LHCN-M2 (cell line): Measurements from ENCODE around the gene CLEC2L. TPM values are rescaled to one million over a fixed set of nuclear protein-coding genes. Genes with fewer than 3 reads are reported as not detected.

Experiments used
- DNase-seq: peaks from one replicate; pipeline ENCODE4 v3.0.0-alpha.2; 2012; ENCODE audit warnings: low read depth
- total RNA-seq: library from RNA; depleted of rRNA; stranded (reverse); fragments of >200 nt; gene quantifications from 2 replicates; pipeline ENCODE4 v1.2.3, GENCODE V29; 2014

Gene CLEC2L
- total RNA-seq, 1 experiment from 2014 or later = not detected

GRCh38 chr7:139522830-139523198 is 671 bp upstream of the CLEC2L start:
- DNase-seq = no peak

GRCh38 chr7:139523968-139524815 is 707 bp downstream of the CLEC2L start:
- no peak for DNase-seq

- DNase-seq = no peak
These were observed 1.8 kb downstream of the CLEC2L start for GRCh38 chr7:139525239-139525638.

GRCh38 chr7:139525750-139526149 is 2.3 kb downstream of the CLEC2L start:
- no peak for DNase-seq

- peak; percentile 27 for DNase-seq
These were observed 3.4 kb downstream of the CLEC2L start for GRCh38 chr7:139526578-139527544.

- DNase-seq = no peak
These were observed 7.6 kb downstream of the CLEC2L start for GRCh38 chr7:139531094-139531493.

GRCh38 chr7:139532636-139533155 is 9.2 kb downstream of the CLEC2L start:
- DNase-seq = no peak

GRCh38 chr7:139534096-139534495 is 10.6 kb downstream of the CLEC2L start:
- no peak for DNase-seq

GRCh38 chr7:139534966-139535651 is 11.6 kb downstream of the CLEC2L start:
- DNase-seq = no peak

GRCh38 chr7:139536152-139536551 is 12.7 kb downstream of the CLEC2L start:
- no peak for DNase-seq

- no peak for DNase-seq
These were observed 15.6 kb downstream of the CLEC2L start for GRCh38 chr7:139538881-139539635.

- no peak for DNase-seq
These were observed 16.7 kb downstream of the CLEC2L start for GRCh38 chr7:139540203-139540602.

- no peak for DNase-seq
These were observed 18.3 kb downstream of the CLEC2L start for GRCh38 chr7:139541600-139542307.

GRCh38 chr7:139542308-139543151 is 19.0 kb downstream of the CLEC2L start:
- no peak for DNase-seq

GRCh38 chr7:139543801-139544603 is 20.5 kb downstream of the CLEC2L start:
- no peak for DNase-seq

GRCh38 chr7:139544645-139545044 is 21.2 kb downstream of the CLEC2L start:
- no peak for DNase-seq

GRCh38 chr7:139548302-139549028 is 25.0 kb downstream of the CLEC2L start:
- no peak for DNase-seq
